Natural killer cell treated with Interleukin-12 subunit alpha and Interleukin-12 subunit beta and Interleukin-15 and Interleukin-18, amount 100 ng/mL, for 72 hours (primary cell): ENCODE measurements around the gene TMEM184C. TPM values are rescaled to one million over a fixed set of nuclear protein-coding genes. Genes with fewer than 3 reads are reported as not detected.

Source experiments
- ATAC-seq, 2 donors: fragments of 150-1000 bp; cut with Tn5 transposase in 1 of 2; sonication (Bioruptor Pico), chemical (Tn5 transposase) in 1 of 2; 2 replicates each; pipeline ENCODE4 v1.10.0; 2021
- DNase-seq: peaks from one replicate; pipeline ENCODE4 v3.0.0; 2022; ENCODE audit warnings: low spot score
- H3K27ac Mint-ChIP-seq, 2 donors: 1 replicate in 1 of 2; 2 replicates in 1 of 2; pipeline ENCODE4 v1.8.0; 2022; ENCODE audit warnings: mixed read lengths in 2 of 2, mild to moderate bottlenecking in 1 of 2, moderate library complexity in 1 of 2
- H3K27me3 Mint-ChIP-seq, 2 donors: 1 replicate in 1 of 2; 2 replicates in 1 of 2; pipeline ENCODE4 v1.8.0; 2022; ENCODE audit warnings: mixed read lengths in 2 of 2
- H3K36me3 Mint-ChIP-seq: one replicate; pipeline ENCODE4 v1.8.0; 2022; ENCODE audit warnings: mixed read lengths
- H3K4me1 Mint-ChIP-seq, 2 donors: 1 replicate in 1 of 2; 2 replicates in 1 of 2; pipeline ENCODE4 v1.8.0; 2022; ENCODE audit warnings: low read depth in 2 of 2, mixed read lengths in 2 of 2, mild to moderate bottlenecking in 1 of 2
- H3K4me3 Mint-ChIP-seq: one replicate; pipeline ENCODE4 v1.8.0; 2022; ENCODE audit warnings: mixed read lengths
- H3K9me3 Mint-ChIP-seq: 2 replicates; pipeline ENCODE4 v1.8.0; 2022; ENCODE audit warnings: mixed read lengths
- total RNA-seq, 2 donors: library from RNA; stranded (reverse); gene quantifications; one replicate each; pipeline ENCODE4 v1.2.3, GENCODE V29; 2022

Gene TMEM184C
- total RNA-seq, 2 donors from 2014 or later, result 17.6 to 27.2 TPM

- peaks cover 16 to 27% of the 10 kb centered on the region in 2 donors for H3K27me3 Mint-ChIP-seq
- H3K36me3 Mint-ChIP-seq, result no peaks in the 10 kb centered on the region
- no peaks in the 10 kb centered on the region for H3K4me1 Mint-ChIP-seq
- H3K4me3 Mint-ChIP-seq, result no peak overlapping the region
- DNase-seq, result no peak
- no peak overlapping the region for H3K27ac Mint-ChIP-seq
- H3K9me3 Mint-ChIP-seq, result no peaks in the 10 kb centered on the region
- ATAC-seq, result no peak
These were observed 27.6 kb upstream of the TMEM184C start for GRCh38 chr4:147589586-147589985.

- Mint-ChIP-seq H3K36me3 (no peaks in the 10 kb centered on the region), H3K4me3 (no peak overlapping the region), H3K9me3 (no peaks in the 10 kb centered on the region), H3K4me1 (no peaks in the 10 kb centered on the region), H3K27ac (no peak overlapping the region), H3K27me3 (peaks cover 16 to 19% of the 10 kb centered on the region in 2 donors)
- no peak for ATAC-seq
- no peak for DNase-seq
These were observed 26.8 kb upstream of the TMEM184C start for GRCh38 chr4:147590249-147590920.

- DNase-seq, result no peak
- H3K4me1 Mint-ChIP-seq, result no peaks in the 10 kb centered on the region
- H3K4me3 Mint-ChIP-seq, result no peak overlapping the region
- ATAC-seq, result no peak
- H3K27me3 Mint-ChIP-seq, result peaks cover 16 to 18% of the 10 kb centered on the region in 2 donors
- H3K36me3 Mint-ChIP-seq, result no peaks in the 10 kb centered on the region
- H3K9me3 Mint-ChIP-seq, result no peaks in the 10 kb centered on the region
- no peak overlapping the region for H3K27ac Mint-ChIP-seq
These were observed 26.1 kb upstream of the TMEM184C start for GRCh38 chr4:147591106-147591505.

- Mint-ChIP-seq H3K27ac (no peak overlapping the region), H3K9me3 (no peaks in the 10 kb centered on the region), H3K4me3 (no peak overlapping the region), H3K4me1 (no peaks in the 10 kb centered on the region), H3K27me3 (peaks cover 17 to 20% of the 10 kb centered on the region in 2 donors), H3K36me3 (no peaks in the 10 kb centered on the region)
- ATAC-seq (no peak), DNase-seq (no peak)
These were observed 23.1 kb upstream of the TMEM184C start for GRCh38 chr4:147594107-147594506.

GRCh38 chr4:147594578-147594977 lies 22.6 kb upstream of the TMEM184C start:
- Mint-ChIP-seq H3K36me3 (no peaks in the 10 kb centered on the region), H3K4me1 (no peaks in the 10 kb centered on the region), H3K27me3 (peaks cover 17 to 20% of the 10 kb centered on the region in 2 donors), H3K4me3 (no peak overlapping the region), H3K27ac (no peak overlapping the region), H3K9me3 (no peaks in the 10 kb centered on the region)
- no peak for DNase-seq
- ATAC-seq, result no peak

GRCh38 chr4:147596377-147596776 lies 20.8 kb upstream of the TMEM184C start:
- Mint-ChIP-seq H3K36me3 (no peaks in the 10 kb centered on the region), H3K4me3 (no peak overlapping the region), H3K27ac (no peak overlapping the region), H3K4me1 (no peaks in the 10 kb centered on the region), H3K27me3 (peaks cover 17 to 22% of the 10 kb centered on the region in 2 donors), H3K9me3 (no peaks in the 10 kb centered on the region)
- ATAC-seq (no peak), DNase-seq (no peak)

GRCh38 chr4:147596981-147597380 lies 20.2 kb upstream of the TMEM184C start:
- Mint-ChIP-seq H3K27ac (no peak overlapping the region), H3K4me1 (no peaks in the 10 kb centered on the region), H3K36me3 (no peaks in the 10 kb centered on the region), H3K9me3 (no peaks in the 10 kb centered on the region), H3K4me3 (no peak overlapping the region), H3K27me3 (peaks cover 17 to 22% of the 10 kb centered on the region in 2 donors)
- DNase-seq, result no peak
- ATAC-seq, result no peak

GRCh38 chr4:147597561-147597960 lies 19.6 kb upstream of the TMEM184C start:
- no peaks in the 10 kb centered on the region for H3K9me3 Mint-ChIP-seq
- H3K4me3 Mint-ChIP-seq, result no peak overlapping the region
- no peak overlapping the region for H3K27ac Mint-ChIP-seq
- H3K4me1 Mint-ChIP-seq, result no peaks in the 10 kb centered on the region
- no peak for ATAC-seq
- H3K27me3 Mint-ChIP-seq, result peaks cover 16 to 22% of the 10 kb centered on the region in 2 donors
- H3K36me3 Mint-ChIP-seq, result no peaks in the 10 kb centered on the region
- no peak for DNase-seq

GRCh38 chr4:147599206-147599605 lies 18.0 kb upstream of the TMEM184C start:
- ATAC-seq (no peak), DNase-seq (no peak)
- Mint-ChIP-seq H3K4me1 (no peaks in the 10 kb centered on the region), H3K27ac (no peak overlapping the region), H3K27me3 (peaks cover 7 to 14% of the 10 kb centered on the region in 2 donors), H3K36me3 (no peaks in the 10 kb centered on the region), H3K9me3 (no peaks in the 10 kb centered on the region), H3K4me3 (no peak overlapping the region)

- Mint-ChIP-seq H3K9me3 (no peaks in the 10 kb centered on the region), H3K27me3 (peaks cover 7 to 9% of the 10 kb centered on the region in 2 donors), H3K36me3 (no peaks in the 10 kb centered on the region), H3K4me1 (no peaks in the 10 kb centered on the region), H3K27ac (no peak overlapping the region), H3K4me3 (no peak overlapping the region)
- DNase-seq, result no peak
- ATAC-seq, result no peak
These were observed 17.4 kb upstream of the TMEM184C start for GRCh38 chr4:147599769-147600168.

GRCh38 chr4:147605499-147605898 lies 11.7 kb upstream of the TMEM184C start:
- DNase-seq (no peak), ATAC-seq (no peak)
- Mint-ChIP-seq H3K27ac (no peak overlapping the region), H3K9me3 (no peaks in the 10 kb centered on the region), H3K36me3 (no peaks in the 10 kb centered on the region), H3K4me1 (no peaks in the 10 kb centered on the region), H3K4me3 (no peak overlapping the region), H3K27me3 (peaks cover 8 to 19% of the 10 kb centered on the region in 2 donors)

GRCh38 chr4:147607471-147607870 lies 9.7 kb upstream of the TMEM184C start:
- DNase-seq (no peak), ATAC-seq (no peak)
- H3K4me3 Mint-ChIP-seq, result no peak overlapping the region
- H3K27me3 Mint-ChIP-seq, result peaks cover 13 to 27% of the 10 kb centered on the region in 2 donors
- H3K27ac Mint-ChIP-seq, result no peak overlapping the region
- no peaks in the 10 kb centered on the region for H3K9me3 Mint-ChIP-seq
- H3K4me1 Mint-ChIP-seq, result no peaks in the 10 kb centered on the region
- no peaks in the 10 kb centered on the region for H3K36me3 Mint-ChIP-seq

- no peak overlapping the region for H3K4me3 Mint-ChIP-seq
- ATAC-seq (no peak), DNase-seq (no peak)
- H3K9me3 Mint-ChIP-seq, result no peaks in the 10 kb centered on the region
- H3K27me3 Mint-ChIP-seq, result peaks cover 16 to 38% of the 10 kb centered on the region in 2 donors
- no peaks in the 10 kb centered on the region for H3K4me1 Mint-ChIP-seq
- H3K27ac Mint-ChIP-seq, result no peak overlapping the region
- no peaks in the 10 kb centered on the region for H3K36me3 Mint-ChIP-seq
These were observed 6.5 kb upstream of the TMEM184C start for GRCh38 chr4:147610686-147611085.

GRCh38 chr4:147616849-147617172 lies 386 bp upstream of the TMEM184C start:
- peaks cover 11% of the 10 kb centered on the region for H3K36me3 Mint-ChIP-seq
- no peaks in the 10 kb centered on the region for H3K9me3 Mint-ChIP-seq
- peak overlapping the region; percentile 80 to 99 for H3K27ac Mint-ChIP-seq
- H3K27me3 Mint-ChIP-seq, result peaks cover 5 to 13% of the 10 kb centered on the region in 2 donors
- peak overlapping the region; percentile 95 for H3K4me3 Mint-ChIP-seq
- no peak for DNase-seq
- H3K4me1 Mint-ChIP-seq, result peaks cover 23% of the 10 kb centered on the region in 2 donors
- ATAC-seq, result no peak
